Astrocyte (in vitro differentiated cells and primary cell): ENCODE results near the gene RETREG1. TPM values are rescaled to one million over a fixed set of nuclear protein-coding genes. Genes with fewer than 3 reads are reported as not detected.
A peak's percentile ranks its signal among the peaks of the same experiment; 100 is the strongest.

Experiments
- DNase-seq: peaks from one replicate; pipeline ENCODE4 v3.0.0-alpha.2; 2010; ENCODE audit warnings: low read depth
- FAIRE-seq: peaks from 2 replicates; lab custom pipeline; 2011; peaks lifted over from hg19 to GRCh38; lab: Jason Lieb, UNC
- H2AFZ ChIP-seq: 2 replicates; pipeline ENCODE4 v1.6.0; 2012; ENCODE audit warnings: low read depth, low read length, inconsistent platforms
- H3K27ac ChIP-seq: 2 replicates; pipeline ENCODE4 v1.5.1; 2011; ENCODE audit warnings: low read depth, low read length, inconsistent platforms
- H3K27me3 ChIP-seq: 2 replicates; pipeline ENCODE4 v1.6.0; 2011; ENCODE audit warnings: low read length, inconsistent platforms; ENCODE audit not compliant: insufficient read depth
- H3K36me3 ChIP-seq: 2 replicates; pipeline ENCODE4 v1.5.1; 2011; ENCODE audit warnings: low read length, inconsistent platforms; ENCODE audit not compliant: insufficient read depth
- H3K4me1 ChIP-seq: 2 replicates; pipeline ENCODE4 v1.5.1; 2011; ENCODE audit warnings: low read length, inconsistent platforms; ENCODE audit not compliant: insufficient read depth
- H3K4me2 ChIP-seq: 2 replicates; pipeline ENCODE4 v1.6.0; 2012; ENCODE audit warnings: low read length, inconsistent platforms
- H3K4me3 ChIP-seq: 2 replicates; pipeline ENCODE4 v1.5.1; 2011; ENCODE audit warnings: low read depth, mild to moderate bottlenecking, low read length, inconsistent platforms; ENCODE audit not compliant: insufficient read depth
- H3K79me2 ChIP-seq: 2 replicates; pipeline ENCODE4 v1.6.0; 2012; ENCODE audit warnings: mild to moderate bottlenecking, low read length, inconsistent platforms; ENCODE audit not compliant: insufficient read depth
- H3K9ac ChIP-seq: 2 replicates; pipeline ENCODE4 v1.6.0; 2012; ENCODE audit warnings: mild to moderate bottlenecking, low read length, inconsistent platforms
- H3K9me3 ChIP-seq: 2 replicates; pipeline ENCODE4 v1.5.1; 2012; ENCODE audit warnings: low read depth, mild to moderate bottlenecking, low read length, inconsistent platforms; ENCODE audit not compliant: insufficient read depth
- H4K20me1 ChIP-seq: 2 replicates; pipeline ENCODE4 v1.6.0; 2012; ENCODE audit warnings: low read length, inconsistent platforms; ENCODE audit not compliant: insufficient read depth
- H3K27ac Mint-ChIP-seq: one replicate; pipeline ENCODE4 v1.8.0; 2021; ENCODE audit warnings: mild to moderate bottlenecking, mixed read lengths; ENCODE audit not compliant: unreplicated experiment
- H3K27me3 Mint-ChIP-seq: one replicate; pipeline ENCODE4 v1.8.0; 2021; ENCODE audit warnings: low read depth, mixed read lengths; ENCODE audit not compliant: unreplicated experiment
- H3K36me3 Mint-ChIP-seq: one replicate; pipeline ENCODE4 v1.8.0; 2021; ENCODE audit warnings: low read depth, mixed read lengths; ENCODE audit not compliant: unreplicated experiment
- H3K4me1 Mint-ChIP-seq: one replicate; pipeline ENCODE4 v1.8.0; 2021; ENCODE audit warnings: low read depth, mixed read lengths; ENCODE audit not compliant: unreplicated experiment
- H3K4me3 Mint-ChIP-seq: one replicate; pipeline ENCODE4 v1.8.0; 2021; ENCODE audit warnings: mild to moderate bottlenecking, moderate library complexity, mixed read lengths; ENCODE audit not compliant: unreplicated experiment
- H3K9me3 Mint-ChIP-seq: one replicate; pipeline ENCODE4 v1.8.0; 2021; ENCODE audit warnings: mild to moderate bottlenecking, mixed read lengths; ENCODE audit not compliant: unreplicated experiment
- EZH2 ChIP-seq: IDR thresholded peaks from 2 replicates; pipeline ENCODE4 v1.6.1; 2012; ENCODE audit warnings: mild to moderate bottlenecking, low read length, inconsistent platforms; ENCODE audit not compliant: insufficient read depth
- total RNA-seq: library from RNA; stranded (reverse); gene quantifications from 2 replicates; pipeline ENCODE4 v1.2.1, GENCODE V29; 2021
- TF ChIP-seq, protein P1 (sequence below): IDR thresholded peaks from 2 replicates; pipeline ENCODE4 v1.5.1; 2011; ENCODE audit warnings: low read depth, mild to moderate bottlenecking, inconsistent platforms, low read length, moderate library complexity; ENCODE audit not compliant: insufficient read depth

The RETREG1 gene
- total RNA-seq, 1 donor from 2014 or later: 0.98 TPM

DNA sequence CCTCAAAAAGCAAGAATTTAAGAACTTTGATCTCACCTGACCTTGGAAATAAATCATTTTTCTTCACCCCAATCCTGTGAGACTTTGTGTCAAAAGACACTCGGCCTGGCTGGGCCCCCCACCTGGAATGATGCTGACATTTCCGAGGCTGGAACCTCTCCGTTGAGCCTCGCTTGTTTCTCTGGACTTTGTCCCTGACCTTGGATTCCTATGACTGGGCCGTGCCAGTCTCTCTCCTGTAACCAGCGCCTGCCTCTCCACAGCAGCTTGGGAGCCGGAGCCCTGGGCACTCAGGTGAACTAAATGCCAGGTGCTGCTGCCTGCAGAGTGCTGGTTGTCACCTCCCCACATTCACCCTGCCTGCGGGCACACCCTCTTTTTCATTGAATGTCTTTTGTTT, 62.7 kb downstream of the RETREG1 start:
- Histone ChIP-seq H3K9ac (no peak overlapping the region), H3K27ac (no peak overlapping the region), H3K79me2 (no peaks in the 10 kb centered on the region), H3K4me1 (no peaks in the 10 kb centered on the region), H2AFZ (no peak overlapping the region), H3K27me3 (no peaks in the 10 kb centered on the region), H3K9me3 (no peaks in the 10 kb centered on the region), H3K4me2 (no peak overlapping the region), H4K20me1 (no peaks in the 10 kb centered on the region), H3K4me3 (no peak overlapping the region), H3K36me3 (no peaks in the 10 kb centered on the region)
- H3K9me3 Mint-ChIP-seq: no peaks in the 10 kb centered on the region
- H3K36me3 Mint-ChIP-seq: no peaks in the 10 kb centered on the region
- H3K4me3 Mint-ChIP-seq: no peak overlapping the region
- DNase-seq (no peak), FAIRE-seq (no peak)
- H3K27ac Mint-ChIP-seq: no peak overlapping the region
- H3K27me3 Mint-ChIP-seq: no peaks in the 10 kb centered on the region
- TF ChIP-seq, protein P1, sequence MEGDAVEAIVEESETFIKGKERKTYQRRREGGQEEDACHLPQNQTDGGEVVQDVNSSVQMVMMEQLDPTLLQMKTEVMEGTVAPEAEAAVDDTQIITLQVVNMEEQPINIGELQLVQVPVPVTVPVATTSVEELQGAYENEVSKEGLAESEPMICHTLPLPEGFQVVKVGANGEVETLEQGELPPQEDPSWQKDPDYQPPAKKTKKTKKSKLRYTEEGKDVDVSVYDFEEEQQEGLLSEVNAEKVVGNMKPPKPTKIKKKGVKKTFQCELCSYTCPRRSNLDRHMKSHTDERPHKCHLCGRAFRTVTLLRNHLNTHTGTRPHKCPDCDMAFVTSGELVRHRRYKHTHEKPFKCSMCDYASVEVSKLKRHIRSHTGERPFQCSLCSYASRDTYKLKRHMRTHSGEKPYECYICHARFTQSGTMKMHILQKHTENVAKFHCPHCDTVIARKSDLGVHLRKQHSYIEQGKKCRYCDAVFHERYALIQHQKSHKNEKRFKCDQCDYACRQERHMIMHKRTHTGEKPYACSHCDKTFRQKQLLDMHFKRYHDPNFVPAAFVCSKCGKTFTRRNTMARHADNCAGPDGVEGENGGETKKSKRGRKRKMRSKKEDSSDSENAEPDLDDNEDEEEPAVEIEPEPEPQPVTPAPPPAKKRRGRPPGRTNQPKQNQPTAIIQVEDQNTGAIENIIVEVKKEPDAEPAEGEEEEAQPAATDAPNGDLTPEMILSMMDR: no peak
- no peak for TF ChIP-seq EZH2
- H3K4me1 Mint-ChIP-seq: peaks cover 2% of the 10 kb centered on the region

DNA sequence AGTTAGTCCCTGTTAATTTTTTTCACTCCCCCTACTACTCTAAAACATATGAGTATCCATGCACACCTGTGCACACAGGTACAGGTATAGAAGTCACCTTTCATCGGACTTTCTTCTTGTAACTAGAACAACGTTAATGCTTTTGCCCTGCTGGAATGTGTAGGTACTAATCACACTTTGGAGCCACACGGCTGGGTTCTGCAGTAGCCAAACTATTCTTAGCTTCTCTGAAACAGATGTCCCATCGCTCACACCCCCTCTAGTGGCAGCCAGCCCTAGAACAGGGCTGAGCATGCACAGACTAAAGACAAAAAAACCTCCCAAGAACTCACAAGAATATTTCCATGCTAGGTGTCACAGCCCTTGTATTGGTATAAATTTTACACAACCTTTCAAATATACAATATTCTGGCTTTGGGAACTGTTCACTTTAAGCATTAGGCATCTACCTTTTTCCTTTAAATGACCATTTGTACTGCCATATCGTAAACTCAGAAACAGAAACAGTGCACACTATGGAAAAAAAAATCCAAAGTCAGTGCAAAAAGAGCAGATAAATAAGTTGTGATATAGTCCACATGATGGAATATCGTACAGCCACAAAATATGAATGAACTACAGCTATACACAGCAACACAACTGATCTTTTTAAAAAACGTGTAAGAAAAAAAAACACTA, 64.0 kb downstream of the RETREG1 start:
- H3K27me3 ChIP-seq: no peaks in the 10 kb centered on the region
- no peaks in the 10 kb centered on the region for H3K9me3 ChIP-seq
- no peaks in the 10 kb centered on the region for H3K36me3 Mint-ChIP-seq
- no peaks in the 10 kb centered on the region for H3K9me3 Mint-ChIP-seq
- H3K4me1 Mint-ChIP-seq: no peaks in the 10 kb centered on the region
- no peak for FAIRE-seq
- no peak overlapping the region for H3K4me3 ChIP-seq
- no peak overlapping the region for H3K4me2 ChIP-seq
- DNase-seq: peak; percentile 50
- TF ChIP-seq, protein P1: peak; percentile 98
- no peak for TF ChIP-seq EZH2
- H3K9ac ChIP-seq: no peak overlapping the region
- H4K20me1 ChIP-seq: no peaks in the 10 kb centered on the region
- no peak overlapping the region for H3K27ac ChIP-seq
- no peaks in the 10 kb centered on the region for H3K79me2 ChIP-seq
- H3K36me3 ChIP-seq: no peaks in the 10 kb centered on the region
- H3K27me3 Mint-ChIP-seq: no peaks in the 10 kb centered on the region
- no peaks in the 10 kb centered on the region for H3K4me1 ChIP-seq
- no peak overlapping the region for H3K27ac Mint-ChIP-seq
- H3K4me3 Mint-ChIP-seq: no peak overlapping the region
- no peak overlapping the region for H2AFZ ChIP-seq

DNA sequence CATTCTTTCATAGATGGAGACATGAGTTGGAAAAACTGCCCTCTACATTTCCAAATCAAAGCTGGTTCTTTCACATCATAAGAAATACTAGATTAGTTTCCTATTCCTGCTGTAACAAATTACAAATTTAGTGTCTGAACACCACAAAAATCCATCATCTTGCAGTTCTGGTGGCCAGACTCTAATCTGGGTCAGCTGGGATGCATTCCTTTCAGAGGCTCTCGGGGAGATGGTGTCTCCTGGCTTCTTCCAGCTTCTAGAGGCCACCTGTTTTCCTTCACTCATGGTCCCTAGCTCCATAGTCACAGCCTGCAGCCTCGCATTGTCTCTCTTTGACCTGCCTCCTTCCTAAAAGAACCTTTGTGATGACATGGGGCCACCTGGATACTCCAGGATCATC, 65.2 kb downstream of the RETREG1 start:
- DNase-seq (no peak), FAIRE-seq (no peak)
- Histone ChIP-seq H3K4me3 (no peak overlapping the region), H3K9me3 (no peaks in the 10 kb centered on the region), H3K4me1 (no peaks in the 10 kb centered on the region), H3K27me3 (no peaks in the 10 kb centered on the region), H2AFZ (no peak overlapping the region), H3K9ac (no peak overlapping the region), H4K20me1 (no peaks in the 10 kb centered on the region), H3K27ac (no peak overlapping the region), H3K4me2 (no peak overlapping the region), H3K36me3 (no peaks in the 10 kb centered on the region), H3K79me2 (no peaks in the 10 kb centered on the region)
- H3K27me3 Mint-ChIP-seq: no peaks in the 10 kb centered on the region
- peaks cover 8% of the 10 kb centered on the region for H3K4me1 Mint-ChIP-seq
- H3K36me3 Mint-ChIP-seq: no peaks in the 10 kb centered on the region
- TF ChIP-seq, protein P1: no peak
- TF ChIP-seq EZH2: no peak
- no peak overlapping the region for H3K27ac Mint-ChIP-seq
- H3K4me3 Mint-ChIP-seq: no peak overlapping the region
- no peaks in the 10 kb centered on the region for H3K9me3 Mint-ChIP-seq
